ENCODE measurements around the gene PPP2R5B. TPM values are rescaled to one million over a fixed set of nuclear protein-coding genes. Genes with fewer than 3 reads are reported as not detected.

Gene PPP2R5B
- total RNA-seq, 1 donor = 5.9 TPM

DNA sequence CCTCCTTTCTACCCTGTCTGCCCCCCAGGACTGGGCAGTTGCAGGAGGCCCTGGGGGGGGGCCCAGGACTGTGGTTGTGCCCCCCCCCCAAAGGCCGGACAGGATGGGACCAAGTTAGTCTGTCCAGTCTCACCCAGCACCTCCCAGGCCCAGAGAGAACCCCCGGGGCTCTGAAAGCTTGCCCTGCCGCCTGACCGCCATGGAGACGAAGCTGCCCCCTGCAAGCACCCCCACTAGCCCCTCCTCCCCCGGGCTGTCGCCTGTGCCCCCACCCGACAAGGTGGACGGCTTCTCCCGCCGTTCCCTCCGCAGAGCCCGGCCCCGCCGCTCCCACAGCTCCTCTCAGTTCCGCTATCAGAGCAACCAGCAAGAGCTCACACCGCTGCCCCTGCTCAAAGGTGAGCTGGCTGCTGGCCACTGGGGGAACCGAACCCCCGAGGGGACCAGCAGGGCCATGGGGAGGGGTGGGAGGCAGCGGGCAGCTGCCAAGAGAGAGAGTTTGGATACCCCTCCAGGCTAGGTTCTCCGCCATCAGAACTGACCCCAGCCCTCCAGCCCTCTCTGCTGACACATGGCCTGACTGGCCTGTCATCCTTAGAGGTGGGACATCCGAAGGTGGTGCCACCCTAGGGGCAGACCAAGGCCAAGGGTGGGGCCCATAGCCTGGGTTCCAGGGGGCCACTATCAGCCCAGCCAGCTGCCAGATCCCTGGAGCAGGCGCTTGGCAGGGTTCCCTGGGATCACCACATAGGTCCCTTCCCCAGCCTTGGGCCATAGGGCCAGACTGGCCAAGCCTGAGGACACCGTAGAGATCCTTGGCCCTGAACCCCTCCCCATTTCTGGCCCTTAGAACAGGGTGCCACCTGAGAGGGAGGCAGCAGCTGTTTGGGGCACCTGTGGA is 1.3 kb downstream of the PPP2R5B start:
- no peak for DNase-seq (ENCODE audit: low read depth in 2 of 3, low spot score in 2 of 3)

DNA sequence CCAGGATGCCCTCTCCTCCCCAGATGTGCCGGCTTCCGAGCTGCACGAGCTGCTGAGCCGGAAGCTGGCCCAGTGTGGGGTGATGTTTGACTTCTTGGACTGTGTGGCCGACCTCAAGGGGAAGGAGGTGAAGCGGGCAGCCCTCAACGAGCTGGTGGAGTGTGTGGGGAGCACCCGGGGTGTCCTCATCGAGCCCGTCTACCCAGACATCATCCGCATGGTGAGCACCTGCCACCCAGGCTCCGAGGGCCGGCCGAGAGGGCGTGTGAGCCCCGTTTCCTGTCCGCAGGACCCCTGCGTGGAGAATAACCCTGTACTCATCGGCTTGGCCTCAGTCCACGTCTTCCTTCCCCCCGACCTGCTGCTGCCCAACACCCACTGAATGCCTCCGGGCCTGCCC is 2.2 kb downstream of the PPP2R5B start:
- no peak for DNase-seq (ENCODE audit: low read depth in 2 of 3, low spot score in 2 of 3)

DNA sequence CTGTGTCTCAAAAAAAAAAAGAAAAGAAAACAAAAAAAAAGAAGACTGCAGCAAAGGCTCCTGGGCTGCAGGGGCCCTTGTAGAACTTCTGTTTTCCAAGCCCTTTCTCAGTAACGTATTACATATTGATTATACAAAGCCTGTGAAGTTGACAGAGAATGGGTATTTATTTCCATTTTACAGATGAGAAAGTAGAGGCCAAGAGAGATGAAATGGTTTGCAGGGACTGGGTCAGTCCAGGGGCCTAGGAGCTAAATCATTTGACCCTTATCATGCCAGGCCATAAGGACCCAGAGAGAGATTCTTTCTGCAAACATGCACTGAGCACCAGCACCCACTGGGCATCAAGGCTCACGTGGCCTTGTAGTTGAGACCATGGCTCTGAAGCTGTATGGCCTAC is 4.5 kb downstream of the PPP2R5B start:
- no peak for DNase-seq (ENCODE audit: low read depth in 2 of 3, low spot score in 2 of 3)

DNA sequence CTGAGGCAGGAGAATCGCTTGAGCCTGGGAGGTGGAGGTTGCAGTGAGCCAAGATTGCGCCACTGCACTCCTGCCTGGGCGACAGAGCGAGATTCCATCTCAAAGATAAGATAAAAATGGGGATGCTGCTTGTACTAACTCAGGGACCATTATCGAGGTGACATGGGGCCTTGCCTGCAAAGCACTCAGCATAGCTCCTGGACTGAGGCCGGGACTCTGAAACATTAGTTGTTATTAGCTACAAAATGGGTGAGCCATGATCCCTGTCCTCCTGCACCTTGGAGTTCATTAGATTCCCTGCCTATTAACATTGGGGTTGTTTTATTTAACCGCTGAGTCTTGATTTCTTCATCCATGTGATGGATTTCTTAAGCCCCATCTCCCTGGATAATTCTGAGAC is 5.1 kb downstream of the PPP2R5B start:
- DNase-seq (ENCODE audit: low read depth in 2 of 3, low spot score in 2 of 3) = no peak

DNA sequence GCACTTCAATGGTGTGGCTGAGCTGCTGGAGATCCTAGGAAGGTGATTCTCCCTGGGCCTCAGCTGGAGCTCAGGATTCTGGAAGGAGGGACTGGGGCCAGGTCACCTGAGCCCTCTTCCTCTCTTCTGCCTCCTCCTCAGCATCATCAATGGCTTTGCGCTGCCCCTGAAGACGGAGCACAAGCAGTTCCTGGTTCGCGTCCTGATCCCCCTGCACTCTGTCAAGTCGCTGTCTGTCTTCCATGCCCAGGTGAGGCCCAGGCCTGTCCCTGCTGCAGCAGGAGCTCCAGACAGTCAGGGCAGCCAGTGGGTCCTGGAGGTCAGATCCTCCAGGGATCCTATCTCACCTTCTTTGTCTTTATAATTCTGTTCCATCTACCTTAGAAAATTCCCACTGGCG is 5.9 kb downstream of the PPP2R5B start:
- DNase-seq (ENCODE audit: low read depth in 2 of 3, low spot score in 2 of 3) = no peak

DNA sequence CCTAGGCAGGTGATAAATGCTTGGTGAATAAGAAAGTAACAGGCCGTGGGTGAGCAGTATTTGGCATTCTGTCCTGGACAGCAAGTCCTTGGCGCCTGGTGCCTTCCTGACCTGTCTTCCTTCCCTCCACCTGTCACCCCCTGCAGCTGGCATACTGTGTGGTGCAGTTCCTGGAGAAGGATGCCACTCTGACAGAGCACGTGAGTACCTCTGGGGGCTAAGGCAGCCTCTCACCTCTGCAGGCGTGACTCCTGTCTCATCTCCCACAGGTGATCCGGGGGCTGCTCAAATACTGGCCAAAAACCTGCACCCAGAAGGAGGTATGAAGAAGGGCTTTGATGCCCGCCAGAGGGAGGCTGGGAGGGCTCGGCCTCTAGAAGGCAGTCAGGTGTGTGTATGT is 6.8 kb downstream of the PPP2R5B start:
- no peak for DNase-seq (ENCODE audit: low read depth in 2 of 3, low spot score in 2 of 3)

DNA sequence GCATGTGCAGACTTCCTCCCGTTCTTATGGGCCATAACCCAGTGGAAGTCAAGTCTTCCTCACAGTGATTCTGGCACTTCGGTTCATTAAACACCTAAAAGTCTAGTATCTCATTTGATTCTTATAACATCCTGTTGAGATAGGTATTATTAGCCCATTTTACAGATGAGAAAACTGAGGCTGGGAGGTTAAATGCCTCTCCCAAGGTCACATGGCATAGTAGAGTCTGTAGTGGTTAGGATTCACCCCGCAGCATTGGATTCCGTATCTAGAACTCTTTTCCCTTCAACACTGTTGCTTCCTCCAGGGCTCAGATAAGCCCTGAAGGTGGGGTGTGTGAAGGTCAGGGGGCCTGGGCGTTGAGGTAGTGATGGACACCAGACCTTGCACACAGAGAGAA is 7.8 kb downstream of the PPP2R5B start:
- no peak for DNase-seq (ENCODE audit: low read depth in 2 of 3, low spot score in 2 of 3)

DNA sequence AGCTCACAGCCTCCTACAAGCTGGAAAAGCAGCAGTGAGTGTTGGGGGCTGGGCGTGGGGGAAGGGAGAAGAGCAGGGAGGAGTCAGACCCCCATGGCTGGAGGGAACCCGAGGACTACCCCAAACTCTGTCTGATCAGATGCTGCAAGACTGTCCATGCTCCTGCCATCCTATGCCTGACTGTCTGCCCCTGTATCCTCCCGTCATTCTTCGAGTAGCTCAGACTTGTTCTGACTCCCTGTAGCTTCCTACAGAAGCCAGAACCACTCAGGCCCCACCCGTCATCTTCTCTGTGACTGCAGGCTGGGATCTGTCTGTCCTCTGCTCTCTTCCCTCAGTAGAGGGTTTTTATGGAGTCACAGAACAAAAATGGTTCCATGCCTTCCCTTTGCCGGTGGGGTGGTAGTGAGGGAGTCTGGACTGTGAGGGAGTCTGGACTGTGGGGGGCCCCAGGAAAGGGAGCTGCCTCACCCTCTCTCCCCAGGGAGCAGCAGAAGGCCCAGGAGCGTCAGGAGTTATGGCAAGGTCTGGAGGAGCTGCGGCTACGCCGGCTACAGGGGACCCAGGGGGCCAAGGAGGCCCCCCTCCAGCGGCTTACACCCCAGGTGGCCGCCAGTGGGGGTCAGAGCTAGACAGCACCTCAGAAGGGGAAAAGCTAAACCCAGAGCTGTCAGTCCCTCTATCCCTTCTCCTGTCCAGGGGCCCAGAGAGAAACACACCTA is 8.9 kb downstream of the PPP2R5B start:
- no peak for DNase-seq (ENCODE audit: low read depth in 2 of 3, low spot score in 2 of 3)

DNA sequence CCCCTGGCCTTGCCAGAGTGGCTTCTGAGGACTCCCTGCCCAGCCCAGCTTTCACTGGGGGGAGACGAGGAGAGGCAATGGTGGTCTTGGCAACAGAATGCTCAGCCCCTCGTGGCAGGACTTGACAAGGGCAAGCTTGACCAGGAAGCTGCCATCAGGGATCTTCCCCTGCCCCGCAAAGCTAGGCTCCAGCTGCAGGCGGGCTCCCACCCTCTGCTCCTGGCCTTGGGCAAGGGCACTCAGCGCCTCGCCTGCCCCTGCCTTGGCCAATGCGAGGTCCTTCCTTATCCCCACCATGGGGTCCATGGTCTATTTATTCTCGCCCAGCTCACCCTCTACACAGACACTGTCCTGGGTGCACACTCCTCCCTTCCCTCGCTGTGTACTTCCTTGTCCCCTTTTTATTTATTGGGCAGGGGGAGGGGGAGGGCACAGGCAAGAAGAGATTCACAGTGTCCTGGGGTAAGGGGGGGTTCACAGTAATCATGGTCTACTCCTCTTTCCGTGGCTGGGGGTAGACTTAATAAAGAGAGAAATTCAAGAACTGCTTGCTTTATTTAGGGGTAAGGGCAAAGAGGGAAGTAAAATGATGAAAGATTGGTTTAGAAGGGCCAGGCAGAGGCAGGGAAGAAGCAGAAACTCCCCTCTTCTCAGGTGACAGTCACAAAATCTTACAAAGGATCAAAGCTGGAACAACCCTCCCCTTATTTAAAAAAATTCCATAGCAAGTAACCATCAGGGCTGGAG is 9.6 kb downstream of the PPP2R5B start:
- DNase-seq (ENCODE audit: low read depth in 2 of 3, low spot score in 2 of 3) = no peak

DNA sequence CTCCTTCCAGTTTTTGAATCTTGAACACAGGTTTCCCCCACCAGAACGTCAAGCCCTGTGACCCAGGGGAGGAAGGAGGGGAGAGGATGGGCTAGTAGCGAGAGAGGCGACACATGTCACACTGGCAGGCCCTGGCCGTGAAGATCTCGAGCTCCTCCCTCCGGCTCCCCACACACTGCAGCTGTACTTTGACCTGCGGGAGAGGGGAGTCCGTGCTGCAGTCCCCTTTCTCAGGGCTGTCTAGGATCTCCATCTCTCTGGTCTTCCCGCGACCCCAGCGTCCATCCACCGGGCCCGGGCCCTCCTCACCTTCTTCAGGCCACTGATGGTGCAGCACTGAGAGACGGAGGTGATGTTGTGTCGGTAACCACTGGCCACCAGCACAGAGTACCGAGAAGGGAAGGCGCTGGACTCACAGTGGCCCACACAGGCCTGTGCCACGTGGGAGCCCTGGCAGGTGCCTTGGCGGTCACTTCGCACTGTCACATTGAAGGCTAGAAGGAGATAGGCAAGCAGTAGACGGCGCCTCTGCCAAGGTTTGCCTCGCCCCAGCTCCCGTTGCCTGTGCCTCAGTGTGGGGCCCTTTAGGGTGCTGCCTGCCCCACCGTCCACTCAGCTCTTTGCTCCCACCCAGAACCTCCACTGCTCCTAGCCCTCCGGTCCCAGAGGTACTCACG is 10.3 kb downstream of the PPP2R5B start:
- no peak for DNase-seq (ENCODE audit: low read depth in 2 of 3, low spot score in 2 of 3)

DNA sequence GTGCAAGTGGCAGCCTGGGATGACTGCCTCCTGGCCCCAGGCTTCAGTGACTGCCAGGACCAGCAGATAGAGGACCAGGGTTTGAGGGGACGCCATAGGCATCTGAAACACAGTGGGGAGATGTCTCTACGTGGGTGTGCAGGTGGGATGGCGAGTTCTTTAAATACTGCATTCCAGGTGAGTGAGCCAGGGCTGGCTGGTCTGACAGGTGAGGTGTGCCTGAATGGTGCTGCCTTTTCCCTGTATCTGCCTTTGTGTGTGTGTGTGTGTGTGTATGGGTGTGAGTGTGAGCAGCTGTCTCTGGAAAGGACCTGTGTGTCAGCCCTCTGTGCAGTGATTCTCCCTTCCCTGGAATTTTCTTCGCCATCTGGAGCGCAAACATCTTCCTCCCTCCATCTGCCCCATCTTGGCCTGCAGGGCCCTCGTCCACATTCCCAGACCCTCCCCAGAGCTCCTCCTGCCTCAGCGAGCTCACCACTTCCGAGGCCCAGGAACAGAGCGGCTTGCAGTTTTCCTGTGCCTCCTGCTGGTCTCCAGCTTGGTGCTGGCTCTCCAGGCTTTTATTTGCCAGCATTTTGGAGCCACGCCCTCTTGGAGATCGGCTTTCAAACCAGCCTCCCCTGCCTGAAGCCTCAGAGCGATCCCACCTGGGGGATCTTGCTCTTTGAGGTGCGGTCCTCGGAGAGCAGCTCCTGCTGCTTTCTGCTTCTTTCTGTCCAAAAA is 11.0 kb downstream of the PPP2R5B start, which contains the start of gene GPHA2:
TSS of gene GPHA2 (minus strand) at position 535 of the 723 bp plus-strand sequence. CDS start at position 102, 433 bp downstream.
- no peak for DNase-seq (ENCODE audit: low read depth in 2 of 3, low spot score in 2 of 3)

DNA sequence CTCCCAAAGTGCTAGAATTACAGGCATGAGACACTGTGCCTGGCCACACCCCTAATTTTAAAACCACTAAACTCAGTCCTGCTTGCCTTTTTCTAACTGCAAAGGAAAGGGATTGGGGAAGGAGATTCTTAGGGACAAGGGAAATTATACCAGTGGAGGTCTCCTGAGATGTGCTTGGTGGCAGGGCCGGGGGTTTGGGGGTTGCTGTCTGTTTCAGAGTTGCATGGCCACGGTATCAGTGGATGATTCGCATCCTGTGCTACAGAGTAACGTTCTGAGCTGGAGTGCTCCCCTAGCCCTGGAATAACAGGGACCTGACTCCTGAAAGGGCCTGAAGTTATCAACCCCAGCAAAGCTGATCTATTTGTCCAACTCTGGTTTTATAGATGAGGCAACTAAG is 12.1 kb downstream of the PPP2R5B start:
- no peak for DNase-seq (ENCODE audit: low read depth in 2 of 3, low spot score in 2 of 3)

DNA sequence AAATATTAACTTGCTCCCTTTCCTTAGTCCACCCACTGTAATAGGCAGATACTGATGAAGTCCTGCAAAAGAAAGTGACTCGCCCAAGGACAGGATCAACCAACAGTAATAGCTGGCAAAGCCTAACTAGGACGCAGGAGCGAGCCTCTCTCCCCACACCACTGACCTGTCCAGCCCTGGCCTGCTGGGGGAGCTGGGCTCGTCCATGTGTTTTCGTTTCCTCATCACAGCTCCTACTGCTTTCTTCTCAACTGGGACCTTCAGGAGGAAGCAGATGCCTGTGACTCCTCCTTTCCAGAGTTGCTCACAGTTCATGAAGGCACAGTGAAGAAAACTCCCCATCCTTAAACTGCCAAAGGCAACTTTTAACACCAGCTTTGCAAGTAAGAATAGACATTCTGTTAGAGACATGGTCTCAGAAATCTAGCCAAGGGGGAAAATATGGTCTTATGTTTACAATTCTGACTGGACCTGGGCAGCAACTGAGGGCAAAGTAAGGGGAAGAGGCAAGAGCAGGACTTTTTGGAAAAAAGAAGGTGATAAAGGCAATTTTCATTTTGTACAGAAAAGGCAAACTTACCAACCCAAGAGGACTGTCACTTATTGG is 22.8 kb downstream of the PPP2R5B start:
- no peak for DNase-seq (ENCODE audit: low read depth in 2 of 3, low spot score in 2 of 3)

DNA sequence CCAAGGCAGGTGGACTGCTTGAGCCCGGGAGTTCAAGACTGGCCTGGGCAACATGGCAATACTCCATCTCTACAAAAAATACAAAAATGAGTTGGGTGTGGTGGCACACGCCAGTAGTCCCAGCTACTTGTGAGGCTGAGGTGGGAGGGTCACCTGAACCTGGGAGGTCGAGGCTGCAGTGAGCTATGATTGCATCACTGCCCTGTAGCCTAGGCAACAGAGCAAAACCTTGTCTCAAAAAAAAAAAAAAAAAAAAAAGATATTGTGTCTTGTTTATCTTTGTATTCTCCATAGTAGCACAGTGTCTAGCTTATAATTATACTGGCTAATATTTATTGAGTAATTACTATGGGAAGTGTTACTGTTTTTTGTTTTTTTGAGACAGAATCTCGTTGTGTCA is 27.0 kb downstream of the PPP2R5B start:
- DNase-seq (ENCODE audit: low read depth in 2 of 3, low spot score in 2 of 3) = no peak

DNA sequence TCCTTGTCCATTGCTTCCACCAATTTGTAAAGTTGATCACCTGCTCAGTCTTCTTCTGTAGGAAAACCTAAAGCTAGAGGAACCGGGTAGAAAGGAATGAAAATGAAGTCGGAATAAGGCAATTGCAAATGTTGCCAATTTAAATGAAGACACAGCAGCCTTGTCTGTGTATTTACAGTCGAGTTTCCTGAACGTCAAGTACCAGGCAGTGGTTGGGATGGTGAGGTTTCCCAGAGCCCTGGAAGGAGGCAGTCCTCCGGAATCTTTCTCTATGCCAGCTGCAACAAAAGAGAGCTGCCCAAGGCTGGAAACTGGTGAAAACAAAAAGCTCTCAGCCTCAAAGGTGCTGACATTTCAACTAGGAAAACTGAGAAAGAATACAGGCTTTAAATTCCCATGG is 29.7 kb downstream of the PPP2R5B start:
- DNase-seq (ENCODE audit: low read depth in 2 of 3, low spot score in 2 of 3) = no peak

DNA sequence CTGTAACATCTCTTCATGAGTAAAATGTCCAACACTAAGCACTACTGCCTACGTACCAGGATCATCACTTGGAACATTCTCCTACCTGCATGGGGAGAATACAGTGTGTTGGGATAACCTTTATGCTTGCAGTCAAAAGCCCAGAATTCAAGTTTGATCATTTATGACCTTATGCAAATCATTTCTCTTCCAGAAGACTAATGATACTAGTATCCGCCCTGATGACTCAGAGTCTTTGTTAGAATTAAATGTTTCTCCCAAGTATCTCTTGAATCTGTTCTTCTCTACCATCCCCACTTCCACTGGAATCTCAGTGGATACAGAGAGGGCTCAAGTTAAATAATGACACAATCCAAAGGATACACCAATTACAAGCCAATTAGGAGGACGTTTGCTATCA is 35.0 kb downstream of the PPP2R5B start:
- no peak for DNase-seq (ENCODE audit: low read depth in 2 of 3, low spot score in 2 of 3)

DNA sequence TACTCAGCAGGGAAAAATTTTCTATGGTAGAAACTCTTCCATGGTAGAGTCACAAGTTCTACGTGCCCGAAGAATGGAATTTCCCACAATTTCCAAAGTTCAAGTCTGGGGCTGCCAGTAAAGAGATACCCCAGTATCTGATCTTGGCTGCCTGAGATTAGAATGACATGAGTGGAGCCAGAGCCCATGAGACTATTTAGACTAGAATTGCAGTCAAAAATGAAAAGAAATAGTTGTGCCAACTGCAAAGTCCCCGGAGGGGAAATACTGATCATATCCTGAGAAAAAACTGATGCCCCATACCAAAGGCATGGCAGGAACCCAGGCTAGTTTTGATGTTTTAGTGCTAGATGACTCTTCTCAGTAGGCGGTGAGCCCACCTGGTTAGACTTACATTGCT is 36.2 kb downstream of the PPP2R5B start:
- DNase-seq (ENCODE audit: low read depth in 2 of 3, low spot score in 2 of 3) = no peak

DNA sequence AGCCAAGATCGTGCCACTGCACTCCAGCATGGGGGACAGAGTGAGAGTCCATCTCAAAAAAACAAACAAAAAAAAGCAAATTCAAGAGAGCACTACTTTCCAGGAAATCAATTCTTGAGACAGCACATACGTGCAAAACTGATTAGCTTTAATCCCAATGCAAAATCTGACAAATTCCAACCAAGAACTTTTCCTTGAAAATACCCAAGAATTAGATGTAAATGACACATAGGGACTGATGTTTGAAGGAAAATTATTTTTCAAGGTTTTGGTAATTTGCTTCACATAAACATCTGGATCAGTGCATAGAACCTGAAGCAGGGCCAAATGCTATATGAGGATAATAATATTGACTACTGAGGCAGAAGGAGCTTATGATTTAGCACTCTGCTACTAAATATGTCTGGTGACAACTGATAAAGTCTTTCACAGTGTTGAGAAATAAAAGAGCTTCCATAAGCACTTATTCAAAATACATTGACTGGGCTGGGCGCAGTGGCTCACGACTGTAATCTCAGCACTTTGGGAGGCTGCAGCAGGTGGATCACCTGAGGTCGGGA is 38.7 kb downstream of the PPP2R5B start:
- DNase-seq (ENCODE audit: low read depth in 2 of 3, low spot score in 2 of 3) = no peak

DNA sequence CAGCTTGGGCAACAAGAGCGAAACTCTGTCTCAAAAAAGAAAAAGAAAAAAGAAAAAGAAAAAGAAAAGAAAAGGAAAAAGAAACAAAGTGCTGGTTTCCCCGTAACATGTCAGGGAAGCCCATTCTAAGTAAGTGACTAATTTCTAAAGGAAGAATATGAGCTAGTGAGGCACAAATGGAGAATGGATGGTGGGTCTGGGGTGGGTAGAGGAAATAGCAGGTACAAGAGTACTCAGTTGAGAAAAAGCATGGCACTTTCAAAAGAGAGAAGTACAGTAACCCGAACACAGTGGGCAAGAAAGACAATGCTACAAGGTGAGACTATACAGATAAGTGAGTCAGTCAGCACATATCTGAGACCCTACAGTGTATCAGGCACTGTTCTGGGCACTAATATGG is 42.9 kb downstream of the PPP2R5B start:
- DNase-seq (ENCODE audit: low read depth in 2 of 3, low spot score in 2 of 3) = no peak
